Esophagus mucosa (tissue), 1 donor: ENCODE data around the gene NEAT1. TPM values are rescaled to one million over a fixed set of nuclear protein-coding genes. Genes with fewer than 3 reads are reported as not detected.
A peak's percentile ranks its signal among the peaks of the same experiment; 100 is the strongest.

Experiments used
- ATAC-seq: fragments of 200-7000 bp; cut with Tn5 transposase; one replicate; pipeline ENCODE4 v1.9.1; 2020
- total RNA-seq: library from RNA; stranded (reverse); gene quantifications from one replicate; pipeline ENCODE4 v1.2.4, GENCODE V29; 2023
- donor health status: DM: yes; HTN: yes; CAD: no.

NEAT1 gene
- total RNA-seq, 1 donor from 2014 or later: 389 TPM

- ATAC-seq: no peak
These were observed 33.2 kb upstream of the NEAT1 start for GRCh38 chr11:65389294-65389980.

- peak; percentile 1 for ATAC-seq
These were observed 32.3 kb upstream of the NEAT1 start for GRCh38 chr11:65390099-65390941.

- no peak for ATAC-seq
These were observed 31.6 kb upstream of the NEAT1 start for GRCh38 chr11:65390996-65391395.

GRCh38 chr11:65392186-65392829 is 30.3 kb upstream of the NEAT1 start:
- ATAC-seq: no peak

- no peak for ATAC-seq
These were observed 29.7 kb upstream of the NEAT1 start for GRCh38 chr11:65392899-65393298.

GRCh38 chr11:65393513-65394079 is 29.0 kb upstream of the NEAT1 start:
- ATAC-seq: no peak

GRCh38 chr11:65394125-65394536 is 28.5 kb upstream of the NEAT1 start:
- no peak for ATAC-seq

GRCh38 chr11:65395961-65396530 is 26.6 kb upstream of the NEAT1 start:
- ATAC-seq: no peak

GRCh38 chr11:65396769-65397745 is 25.5 kb upstream of the NEAT1 start:
- no peak for ATAC-seq

GRCh38 chr11:65398362-65398910 is 24.2 kb upstream of the NEAT1 start:
- no peak for ATAC-seq

GRCh38 chr11:65399249-65399648 is 23.3 kb upstream of the NEAT1 start:
- no peak for ATAC-seq

GRCh38 chr11:65399845-65400244 is 22.8 kb upstream of the NEAT1 start:
- no peak for ATAC-seq

GRCh38 chr11:65400307-65401072 is 22.1 kb upstream of the NEAT1 start:
- no peak for ATAC-seq

- ATAC-seq: no peak
These were observed 21.4 kb upstream of the NEAT1 start for GRCh38 chr11:65401073-65401802.

GRCh38 chr11:65401803-65402248 is 20.8 kb upstream of the NEAT1 start:
- no peak for ATAC-seq

GRCh38 chr11:65402790-65403189 is 19.8 kb upstream of the NEAT1 start:
- ATAC-seq: no peak

GRCh38 chr11:65403607-65404121 is 18.9 kb upstream of the NEAT1 start:
- ATAC-seq: no peak

GRCh38 chr11:65404210-65404609 is 18.4 kb upstream of the NEAT1 start:
- ATAC-seq: peak; percentile 2

- ATAC-seq: peak; percentile 21
These were observed 17.8 kb upstream of the NEAT1 start for GRCh38 chr11:65404638-65405339.
